GM19438 (cell line): ENCODE results near the gene ARPC2.

Source experiments
- ATAC-seq: cut with Tn5 transposase; IDR thresholded peaks from one replicate; pipeline ENCODE4 v1.9.1; 2021; ENCODE audit warnings: low read depth; ENCODE audit not compliant: unreplicated experiment

Gene ARPC2

DNA sequence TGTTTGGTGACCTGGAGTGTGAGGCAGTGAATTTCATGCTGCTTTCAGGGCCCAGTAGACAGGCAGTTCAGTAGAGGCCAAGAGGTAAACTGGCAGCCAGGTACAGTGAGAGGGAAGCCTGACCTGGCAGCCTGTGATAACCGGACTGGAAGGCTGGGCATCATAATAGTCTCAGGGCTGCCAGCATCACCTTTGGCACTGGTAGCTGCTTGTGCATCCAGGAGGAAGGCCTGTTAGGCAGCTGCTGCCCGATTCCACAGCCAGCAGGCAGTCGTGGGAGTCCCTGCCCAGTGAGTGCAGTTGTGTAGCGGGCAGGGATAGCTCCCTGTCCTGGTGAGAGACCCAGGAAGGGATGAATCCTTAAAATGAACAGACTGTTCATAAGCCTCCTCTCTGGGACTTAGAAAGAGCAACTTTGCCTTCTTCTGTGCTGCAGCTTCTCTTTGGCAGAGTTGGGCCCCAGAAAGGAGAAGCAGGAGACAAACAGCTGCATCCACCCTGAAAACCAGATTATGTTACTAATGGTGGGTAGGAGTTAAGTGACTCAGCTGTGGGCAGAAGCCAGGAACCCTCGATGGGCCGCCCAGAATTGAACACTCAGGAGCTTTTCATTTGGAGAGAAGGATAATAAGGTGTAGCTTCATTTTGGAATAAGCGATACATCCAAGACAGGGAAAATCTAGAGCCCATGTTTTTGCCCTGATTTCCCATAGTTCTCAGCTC, 35.7 kb downstream of the ARPC2 start:
- ATAC-seq: no peak

DNA sequence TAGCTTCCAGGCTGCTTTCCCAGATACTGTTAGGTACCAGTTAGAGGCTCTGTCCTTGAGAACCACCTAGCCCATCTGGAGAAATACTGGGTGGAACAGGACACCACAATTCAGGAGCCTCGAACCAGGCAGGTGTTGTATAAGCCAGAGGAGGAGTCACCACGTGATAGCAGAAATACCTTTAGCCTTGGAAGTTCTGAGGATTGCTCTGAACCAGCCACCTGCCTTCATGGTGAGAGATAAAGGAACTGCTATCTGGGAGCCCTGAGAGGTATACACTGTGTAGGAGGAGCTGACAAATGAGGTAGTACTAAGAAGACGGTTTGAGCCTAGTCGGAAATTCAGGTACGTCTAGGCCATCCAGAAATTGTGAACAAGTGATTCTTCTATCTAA, 36.2 kb downstream of the ARPC2 start:
- ATAC-seq: no peak

DNA sequence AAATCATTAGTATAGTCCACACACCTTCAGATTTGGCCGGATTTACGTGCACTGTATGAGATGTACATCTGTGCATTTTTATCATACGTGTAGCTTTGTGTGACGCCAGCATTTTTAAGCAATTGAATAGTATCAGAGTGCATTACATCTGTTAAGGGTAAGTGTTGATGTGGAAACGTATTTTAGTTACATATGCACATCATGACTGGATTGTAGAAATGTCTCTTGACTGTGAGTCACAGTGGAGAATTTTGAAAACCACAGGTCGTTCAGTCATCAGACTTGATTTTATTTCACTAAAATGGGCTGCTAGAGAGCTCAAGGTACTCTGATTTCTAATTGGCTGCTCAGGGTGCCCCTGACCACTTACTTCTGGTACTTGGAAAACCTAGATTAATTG, 38.5 kb downstream of the ARPC2 start:
- ATAC-seq: no peak

DNA sequence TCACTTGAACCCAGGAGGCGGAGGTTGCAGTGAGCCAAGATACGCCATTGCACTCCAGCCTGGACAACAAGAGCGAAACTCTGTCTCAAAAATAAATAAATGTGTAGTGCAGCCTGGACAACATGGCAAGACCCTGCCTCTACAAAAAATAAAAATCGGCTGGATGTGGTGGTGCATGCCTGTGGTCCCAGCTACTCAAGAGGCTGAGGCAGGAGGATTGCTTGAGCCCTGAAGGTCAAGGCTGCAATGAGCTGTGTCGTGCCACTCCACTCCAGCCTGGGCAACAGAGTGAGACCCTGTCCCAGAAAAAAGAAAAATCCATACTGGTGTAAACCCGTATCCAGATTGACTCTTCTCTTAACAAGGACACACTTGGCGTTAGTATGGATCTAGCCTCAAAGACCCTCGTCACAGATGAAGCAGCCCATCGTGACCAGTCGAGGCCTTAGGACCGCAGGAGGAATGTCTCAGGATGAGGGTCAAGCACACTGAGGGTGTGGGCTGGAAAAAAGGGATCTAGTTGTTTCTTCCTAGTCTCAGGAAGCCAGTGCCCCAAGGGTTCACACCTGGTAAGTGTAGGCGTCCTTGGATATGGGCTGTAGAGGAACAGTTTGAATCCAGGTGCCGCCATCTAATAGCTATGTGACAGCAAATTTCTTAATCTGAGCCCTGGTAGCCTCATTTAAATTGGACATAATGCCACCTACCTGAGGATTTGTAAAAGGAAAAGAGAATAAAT, 39.8 kb downstream of the ARPC2 start:
- ATAC-seq: no peak

DNA sequence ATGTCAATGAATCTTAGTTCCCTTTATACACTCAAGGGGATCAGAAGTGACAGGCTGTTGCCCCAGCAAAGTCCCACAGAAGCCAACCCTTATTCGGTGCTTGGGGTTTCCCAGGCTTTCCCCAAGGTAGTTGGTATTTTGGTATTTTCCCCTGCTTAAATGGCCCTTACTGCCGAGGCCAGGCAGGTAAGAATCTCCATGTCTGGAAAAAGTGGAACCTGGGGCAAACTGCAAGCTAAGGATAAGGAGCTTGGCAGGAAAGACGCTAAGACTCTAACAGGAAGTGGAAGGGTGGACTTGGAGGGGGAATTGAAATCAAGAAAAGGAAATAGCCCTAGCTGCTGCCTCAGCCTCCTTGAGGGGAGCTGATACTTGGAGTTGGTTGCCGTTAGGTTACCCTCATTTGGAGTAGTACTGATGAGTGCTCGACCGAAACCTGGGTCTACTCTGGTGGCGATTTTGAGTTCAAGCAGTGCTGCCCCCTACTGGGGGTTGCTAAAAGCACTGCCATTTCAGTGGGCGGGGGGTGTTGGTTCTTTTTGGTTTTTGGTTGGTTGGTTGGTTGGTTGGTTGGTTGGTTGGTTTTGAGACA, 40.5 kb downstream of the ARPC2 start:
- peak; percentile 74 for ATAC-seq

DNA sequence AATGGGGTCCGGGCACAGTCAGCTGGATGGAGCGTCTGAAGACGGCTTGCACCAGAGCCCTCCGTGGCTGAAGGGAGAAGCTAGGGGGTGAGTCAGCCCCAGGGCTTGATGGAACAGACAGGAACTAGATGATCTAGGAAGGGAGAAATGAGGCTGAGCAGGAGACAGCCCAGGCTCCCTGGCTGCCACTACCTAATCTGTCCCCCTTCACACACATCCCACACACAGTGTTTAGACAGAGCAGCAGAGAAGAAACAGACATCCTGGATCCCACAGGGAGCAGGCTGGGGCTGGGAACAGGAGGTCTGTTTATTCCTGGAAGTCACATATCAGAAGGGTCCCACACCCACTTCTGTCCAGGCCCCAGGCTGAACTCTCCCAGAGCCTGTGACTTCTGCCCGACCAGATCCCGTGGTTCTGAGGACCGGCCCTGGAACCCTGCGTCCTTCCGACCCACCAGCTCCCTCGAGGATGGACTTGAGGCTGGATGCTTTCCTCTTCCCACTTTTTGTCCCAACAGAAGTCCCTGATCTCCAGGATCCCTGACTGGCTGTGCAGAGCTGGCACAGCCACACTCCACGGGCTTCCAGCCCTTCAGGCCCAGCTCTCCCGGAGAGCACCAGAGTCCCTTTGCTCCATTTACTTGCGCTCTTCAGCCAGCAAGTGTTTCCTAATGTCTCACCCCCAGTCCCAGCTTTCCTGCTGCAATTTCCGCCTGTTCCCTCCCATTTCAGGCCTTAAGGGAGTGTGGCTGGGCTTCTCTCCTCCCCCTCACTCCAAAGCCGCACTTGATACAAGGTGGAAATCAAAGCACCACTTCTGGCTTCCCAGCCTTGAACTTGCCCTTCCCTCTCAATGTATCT, 42.3 kb downstream of the ARPC2 start:
- ATAC-seq: no peak

DNA sequence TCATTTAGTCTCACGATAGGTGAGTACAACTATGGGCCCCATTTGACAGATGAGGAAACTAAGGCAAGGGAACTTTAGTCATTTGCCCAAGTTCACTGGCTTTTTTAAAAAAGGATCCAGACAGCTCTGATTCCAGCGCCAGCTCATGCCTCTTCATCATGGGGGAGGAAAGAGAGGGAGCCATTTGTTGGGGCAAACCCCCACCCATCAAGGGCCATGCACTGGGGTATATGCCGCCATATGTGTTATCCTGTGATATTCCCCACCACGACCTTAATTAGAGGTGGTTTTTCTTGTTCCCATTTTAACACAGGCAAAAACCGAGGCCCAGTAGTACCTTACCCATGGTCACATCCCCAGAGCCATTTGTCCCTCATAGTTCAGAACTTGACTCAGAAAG, 43.2 kb downstream of the ARPC2 start:
- ATAC-seq: no peak

DNA sequence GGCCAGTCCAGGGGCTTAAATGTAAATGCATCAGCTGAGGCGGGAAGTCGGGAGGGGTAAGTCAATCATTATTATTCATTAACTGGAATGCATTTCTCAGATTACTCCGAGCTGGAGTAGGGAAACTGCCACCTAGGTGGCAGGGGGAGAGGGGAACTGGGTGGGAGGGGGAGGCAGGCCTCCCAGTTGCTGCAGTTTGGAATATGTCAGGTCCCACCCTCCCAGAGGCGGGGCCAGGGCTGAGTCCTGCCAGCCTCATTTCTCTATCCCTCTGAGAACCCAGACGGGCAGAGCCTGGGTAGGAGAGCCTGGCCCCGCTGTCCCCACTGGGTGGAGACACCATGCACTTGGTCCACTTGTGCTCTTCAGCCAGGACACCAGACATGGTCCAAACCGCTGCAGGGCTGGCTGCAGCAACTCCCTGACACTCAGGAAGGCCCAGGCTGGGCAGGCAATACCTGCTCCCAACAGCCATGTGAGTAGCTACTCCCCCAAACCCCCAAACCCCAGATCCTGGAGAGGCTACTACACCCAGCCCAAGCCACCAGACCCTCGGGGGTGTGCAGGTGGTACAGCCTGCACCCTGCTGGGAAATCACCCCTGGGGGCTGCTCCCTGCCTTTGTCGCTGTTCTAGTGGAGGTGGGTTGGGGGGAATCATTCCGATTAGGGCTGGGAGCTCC, 43.9 kb downstream of the ARPC2 start, which contains the start of gene GPBAR1:
Gene GPBAR1 (plus strand): TSS at position 274 of the 681 bp plus-strand sequence. CDS start 1,710 bp downstream, outside the sequence.
- no peak for ATAC-seq

DNA sequence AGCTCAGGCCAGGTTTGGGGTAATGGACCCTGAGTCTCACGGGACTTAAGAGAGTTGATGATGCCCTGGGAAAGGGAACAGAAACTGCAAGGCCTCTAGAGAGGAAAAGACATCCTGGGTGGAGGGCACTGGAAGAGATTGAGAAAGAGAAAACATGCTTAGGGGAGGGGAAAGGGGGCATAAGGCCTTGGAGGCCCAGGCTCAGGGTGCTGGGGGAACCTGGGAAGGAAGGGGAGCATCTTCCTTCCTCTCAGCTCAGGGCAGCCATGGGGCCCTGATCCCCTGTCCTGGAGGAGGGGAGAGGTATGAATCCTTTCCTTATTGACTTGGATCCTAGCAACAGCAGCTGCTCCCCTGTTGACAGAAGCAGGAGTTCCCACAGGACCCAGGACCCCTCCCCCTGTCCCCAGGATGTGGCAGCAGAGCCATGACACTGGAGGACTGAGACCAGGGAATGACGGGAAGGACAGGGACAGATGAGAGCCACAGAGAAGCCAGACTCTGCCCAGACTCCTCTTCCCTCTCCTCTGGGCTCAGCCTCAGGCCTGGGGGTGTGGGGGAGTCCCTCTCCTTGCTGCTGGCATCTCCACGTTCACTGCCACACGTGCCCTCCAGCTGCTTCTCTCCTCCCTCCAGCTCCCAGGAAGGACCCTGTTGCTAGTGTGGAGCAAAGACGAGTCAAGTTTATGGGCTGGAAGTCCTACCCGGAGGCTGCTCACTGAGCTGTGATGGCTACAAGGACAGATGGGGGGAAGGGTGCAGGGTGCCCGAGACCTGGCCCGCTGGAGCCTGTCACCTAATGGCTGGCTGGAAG, 44.6 kb downstream of the ARPC2 start:
- no peak for ATAC-seq

DNA sequence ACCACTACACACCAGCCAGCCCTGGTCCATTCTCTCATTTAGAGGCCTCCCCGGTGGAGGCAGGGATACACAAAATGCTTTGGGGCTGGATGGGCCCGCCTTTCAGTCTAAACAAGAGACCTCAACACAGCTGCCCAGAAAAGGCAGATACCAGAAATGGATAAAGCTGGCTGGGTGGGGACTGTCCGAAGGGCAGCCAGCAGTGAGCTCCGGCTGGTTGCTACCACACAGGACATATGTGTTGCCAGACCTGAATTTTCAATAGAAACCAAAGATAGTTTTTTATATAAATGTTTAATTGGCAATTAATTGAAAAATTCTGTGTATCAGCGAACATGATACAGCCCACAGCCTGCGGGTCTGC, 45.2 kb downstream of the ARPC2 start:
- ATAC-seq: no peak

DNA sequence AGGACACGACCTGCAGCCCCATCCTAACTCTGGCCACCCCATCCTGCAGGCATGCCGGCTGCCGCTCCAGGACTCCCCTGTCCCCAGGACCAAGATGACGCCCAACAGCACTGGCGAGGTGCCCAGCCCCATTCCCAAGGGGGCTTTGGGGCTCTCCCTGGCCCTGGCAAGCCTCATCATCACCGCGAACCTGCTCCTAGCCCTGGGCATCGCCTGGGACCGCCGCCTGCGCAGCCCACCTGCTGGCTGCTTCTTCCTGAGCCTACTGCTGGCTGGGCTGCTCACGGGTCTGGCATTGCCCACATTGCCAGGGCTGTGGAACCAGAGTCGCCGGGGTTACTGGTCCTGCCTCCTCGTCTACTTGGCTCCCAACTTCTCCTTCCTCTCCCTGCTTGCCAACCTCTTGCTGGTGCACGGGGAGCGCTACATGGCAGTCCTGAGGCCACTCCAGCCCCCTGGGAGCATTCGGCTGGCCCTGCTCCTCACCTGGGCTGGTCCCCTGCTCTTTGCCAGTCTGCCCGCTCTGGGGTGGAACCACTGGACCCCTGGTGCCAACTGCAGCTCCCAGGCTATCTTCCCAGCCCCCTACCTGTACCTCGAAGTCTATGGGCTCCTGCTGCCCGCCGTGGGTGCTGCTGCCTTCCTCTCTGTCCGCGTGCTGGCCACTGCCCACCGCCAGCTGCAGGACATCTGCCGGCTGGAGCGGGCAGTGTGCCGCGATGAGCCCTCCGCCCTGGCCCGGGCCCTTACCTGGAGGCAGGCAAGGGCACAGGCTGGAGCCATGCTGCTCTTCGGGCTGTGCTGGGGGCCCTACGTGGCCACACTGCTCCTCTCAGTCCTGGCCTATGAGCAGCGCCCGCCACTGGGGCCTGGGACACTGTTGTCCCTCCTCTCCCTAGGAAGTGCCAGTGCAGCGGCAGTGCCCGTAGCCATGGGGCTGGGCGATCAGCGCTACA, 45.9 kb downstream of the ARPC2 start:
- ATAC-seq: no peak

DNA sequence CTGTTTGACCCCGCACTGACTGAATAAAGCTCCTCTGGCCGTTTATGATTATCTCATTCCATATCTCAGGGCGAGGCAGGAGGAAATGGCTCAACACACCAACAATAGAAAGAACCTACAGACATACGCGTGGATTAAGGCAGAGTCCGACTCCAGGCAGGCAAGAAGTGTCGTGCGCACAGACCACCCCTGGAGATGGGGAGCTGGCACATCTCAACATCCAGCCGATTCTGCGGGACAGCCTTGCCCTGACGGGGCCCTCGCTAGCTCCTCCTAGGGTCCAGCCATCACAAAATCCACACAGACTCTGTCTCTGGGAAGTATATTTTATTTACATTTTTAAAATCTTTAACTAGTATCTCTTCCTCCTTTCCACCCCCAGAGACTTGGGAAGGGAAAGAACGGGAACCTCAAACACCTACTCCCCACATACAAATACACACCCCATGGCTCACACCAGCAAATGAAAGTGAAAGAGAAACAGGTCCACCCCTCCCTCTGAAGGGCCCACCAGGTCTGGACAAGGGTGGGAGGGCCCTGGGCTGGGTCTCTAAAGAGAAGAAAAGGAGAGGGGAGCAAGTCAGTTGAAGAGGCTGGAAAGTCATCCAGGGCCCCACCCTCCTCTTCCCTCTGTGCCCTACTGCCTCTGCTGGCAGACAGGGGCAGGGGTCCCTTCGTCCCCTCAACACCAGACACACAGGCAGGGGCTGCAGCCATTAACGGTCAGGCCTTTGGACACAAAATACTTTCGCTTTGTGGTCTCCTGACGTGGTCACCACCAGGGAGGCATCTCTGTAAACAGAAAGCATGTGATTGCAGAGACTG, 47.0 kb downstream of the ARPC2 start:
- ATAC-seq: no peak

DNA sequence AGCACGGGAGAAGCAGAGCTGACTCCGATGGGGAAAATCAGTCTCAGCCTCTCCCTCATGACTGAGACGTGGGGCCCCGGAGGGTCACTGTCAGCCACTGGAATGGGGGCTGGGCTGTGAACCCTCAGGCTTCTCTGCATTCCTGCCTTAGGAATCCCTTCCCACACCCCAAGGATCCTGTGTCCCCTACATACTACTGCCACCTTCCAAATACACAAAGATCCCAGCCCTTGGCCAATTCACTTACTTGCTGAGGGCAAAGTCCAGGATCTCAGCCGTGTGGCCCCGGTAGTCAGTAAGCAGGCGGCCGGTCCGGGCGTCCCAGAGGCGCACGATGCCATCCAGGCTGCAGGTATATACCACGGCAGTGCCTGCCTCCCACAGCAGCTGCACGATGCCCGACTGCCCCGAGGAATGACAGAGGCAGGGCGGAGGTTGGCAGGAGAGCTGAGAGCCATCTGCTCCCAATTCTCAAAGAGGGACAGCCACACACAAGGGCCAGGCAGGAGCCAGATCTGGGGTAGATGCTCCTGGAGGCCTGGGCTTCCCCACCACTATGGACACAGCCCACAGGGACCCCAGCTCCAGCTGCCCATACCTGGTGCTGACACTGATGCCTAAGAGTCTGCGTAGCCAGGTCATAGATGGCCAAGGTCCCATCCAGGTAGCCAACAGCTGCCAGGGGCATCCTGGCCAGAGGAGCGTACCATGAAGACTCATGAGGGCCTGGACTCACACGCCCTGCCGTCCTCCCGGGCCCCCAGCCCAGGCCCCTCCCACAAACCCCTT, 48.0 kb downstream of the ARPC2 start:
- ATAC-seq: no peak

DNA sequence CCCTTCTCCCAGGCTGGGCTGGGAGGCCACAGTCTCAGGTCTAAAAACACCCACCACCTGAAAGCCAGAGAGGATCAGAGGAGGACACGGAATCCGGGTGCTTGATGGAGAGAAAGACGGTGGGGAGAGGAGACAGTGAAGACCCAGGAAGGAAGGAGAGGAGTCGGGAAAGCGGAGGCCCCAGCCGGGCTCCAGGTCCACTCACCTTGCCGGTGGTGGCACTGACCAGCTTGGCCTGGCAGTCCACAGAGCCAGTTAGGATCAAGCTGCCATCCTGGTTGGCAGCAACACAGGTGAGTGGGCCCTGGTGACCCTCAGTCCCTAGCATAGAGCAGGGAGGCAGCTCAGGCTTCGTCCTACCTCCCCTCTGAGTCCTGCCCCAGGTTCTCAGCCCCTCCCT, 48.6 kb downstream of the ARPC2 start:
- ATAC-seq: no peak

DNA sequence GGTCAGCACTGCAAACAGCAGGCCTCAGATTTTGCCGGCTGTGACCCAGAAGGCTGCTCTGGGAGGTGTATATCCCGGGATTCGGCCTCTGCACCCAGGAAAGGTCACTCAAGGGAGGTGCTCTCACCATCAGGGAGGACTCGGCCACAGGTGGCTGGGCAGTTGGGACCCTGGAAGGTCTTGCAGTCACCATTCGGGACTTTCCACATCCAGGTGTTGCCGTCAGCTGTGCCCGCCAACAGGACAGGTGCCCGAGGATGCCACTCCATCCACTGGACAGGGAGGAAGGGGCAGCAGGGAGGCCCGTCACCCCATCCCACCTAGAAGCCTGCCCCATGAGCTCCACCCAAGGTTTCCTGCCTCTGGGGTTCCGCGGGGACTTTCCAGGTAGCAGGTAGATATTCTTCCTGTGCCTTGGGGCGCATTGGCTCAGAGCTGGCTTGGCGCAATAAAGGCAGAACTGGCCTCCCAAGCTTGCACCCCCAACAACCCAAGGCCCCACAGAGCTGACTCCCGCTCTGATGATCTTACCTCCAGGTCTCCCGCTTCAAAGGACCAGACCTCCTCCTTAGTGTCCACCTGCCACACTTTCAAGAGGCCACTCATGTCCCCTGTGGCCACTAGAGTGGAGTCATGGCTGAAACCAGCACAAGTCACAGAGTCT, 49.5 kb downstream of the ARPC2 start:
- no peak for ATAC-seq

DNA sequence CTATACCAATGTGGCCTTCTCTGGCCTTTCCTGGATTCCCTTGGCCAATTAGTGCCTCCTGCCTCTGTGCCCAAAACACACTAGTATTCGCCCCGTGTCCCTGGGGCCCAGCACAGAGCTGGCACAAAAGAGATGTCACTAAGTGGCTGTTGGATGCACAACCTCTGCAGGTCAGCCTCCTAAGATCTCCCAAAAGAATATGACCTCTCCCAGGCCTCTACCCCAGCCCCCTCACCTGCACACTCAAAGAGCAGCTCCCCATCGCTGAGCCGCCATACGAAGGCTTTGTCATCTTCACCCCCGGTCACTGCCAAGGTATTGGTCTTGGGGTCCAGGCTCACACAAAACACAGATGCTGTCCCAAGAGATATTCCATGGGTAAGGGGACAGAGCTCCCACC, 50.3 kb downstream of the ARPC2 start:
- ATAC-seq: no peak
